Measurements from ENCODE around the gene TDRD6. TPM values are rescaled to one million over a fixed set of nuclear protein-coding genes. Genes with fewer than 3 reads are reported as not detected.
"Not testable (repeated sequence)": the region's sequence is repeated elsewhere in the genome, so short reads cannot be mapped to it uniquely, and the experiment has no call there.

Gene TDRD6, protein sequence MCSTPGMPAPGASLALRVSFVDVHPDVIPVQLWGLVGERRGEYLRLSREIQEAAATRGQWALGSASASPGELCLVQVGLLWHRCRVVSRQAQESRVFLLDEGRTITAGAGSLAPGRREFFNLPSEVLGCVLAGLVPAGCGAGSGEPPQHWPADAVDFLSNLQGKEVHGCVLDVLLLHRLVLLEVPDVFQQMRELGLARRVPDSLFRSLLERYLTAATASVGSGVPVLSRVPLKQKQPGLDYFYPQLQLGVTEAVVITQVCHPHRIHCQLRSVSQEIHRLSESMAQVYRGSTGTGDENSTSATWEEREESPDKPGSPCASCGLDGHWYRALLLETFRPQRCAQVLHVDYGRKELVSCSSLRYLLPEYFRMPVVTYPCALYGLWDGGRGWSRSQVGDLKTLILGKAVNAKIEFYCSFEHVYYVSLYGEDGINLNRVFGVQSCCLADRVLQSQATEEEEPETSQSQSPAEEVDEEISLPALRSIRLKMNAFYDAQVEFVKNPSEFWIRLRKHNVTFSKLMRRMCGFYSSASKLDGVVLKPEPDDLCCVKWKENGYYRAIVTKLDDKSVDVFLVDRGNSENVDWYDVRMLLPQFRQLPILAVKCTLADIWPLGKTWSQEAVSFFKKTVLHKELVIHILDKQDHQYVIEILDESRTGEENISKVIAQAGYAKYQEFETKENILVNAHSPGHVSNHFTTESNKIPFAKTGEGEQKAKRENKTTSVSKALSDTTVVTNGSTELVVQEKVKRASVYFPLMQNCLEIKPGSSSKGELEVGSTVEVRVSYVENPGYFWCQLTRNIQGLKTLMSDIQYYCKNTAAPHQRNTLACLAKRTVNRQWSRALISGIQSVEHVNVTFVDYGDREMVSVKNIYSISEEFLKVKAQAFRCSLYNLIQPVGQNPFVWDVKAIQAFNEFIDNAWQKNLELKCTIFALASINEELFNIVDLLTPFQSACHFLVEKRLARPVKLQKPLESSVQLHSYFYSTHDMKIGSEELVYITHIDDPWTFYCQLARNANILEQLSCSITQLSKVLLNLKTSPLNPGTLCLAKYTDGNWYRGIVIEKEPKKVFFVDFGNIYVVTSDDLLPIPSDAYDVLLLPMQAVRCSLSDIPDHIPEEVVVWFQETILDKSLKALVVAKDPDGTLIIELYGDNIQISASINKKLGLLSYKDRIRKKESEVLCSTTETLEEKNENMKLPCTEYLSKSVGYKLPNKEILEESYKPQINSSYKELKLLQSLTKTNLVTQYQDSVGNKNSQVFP (N-terminal part only)
- under 0.01 TPM for total RNA-seq

DNA sequence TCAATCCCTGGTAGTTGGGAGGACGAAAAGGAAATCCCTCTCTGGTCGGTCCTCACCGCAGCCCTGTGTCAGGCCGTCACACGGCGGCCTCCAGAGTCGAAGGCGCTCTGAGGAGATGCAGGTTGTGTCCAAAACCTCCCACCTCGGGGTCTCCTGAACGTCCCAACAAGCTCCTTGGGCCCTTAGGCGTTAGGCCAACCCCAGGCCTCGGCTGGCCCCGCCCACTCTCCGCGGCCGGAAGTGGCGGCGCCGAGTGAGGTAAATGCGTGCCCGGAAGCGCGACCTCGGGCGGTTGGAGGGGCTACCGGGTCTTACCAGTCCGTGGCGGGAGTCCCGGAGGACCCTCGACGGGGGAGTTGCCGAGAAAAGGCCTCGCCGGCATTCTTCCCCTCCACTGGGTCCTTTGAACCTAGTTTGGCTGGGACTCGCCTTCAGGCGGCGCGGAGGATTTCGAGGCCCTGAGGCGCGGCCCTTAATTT lies at the start of gene TDRD6:
TSS of gene TDRD6 (plus strand) at position 267 of the 479 bp plus-strand sequence. CDS start 244 bp downstream, outside the sequence.
- no peak for DNase-seq (ENCODE audit: low read depth in 2 of 3, low spot score in 2 of 3)

DNA sequence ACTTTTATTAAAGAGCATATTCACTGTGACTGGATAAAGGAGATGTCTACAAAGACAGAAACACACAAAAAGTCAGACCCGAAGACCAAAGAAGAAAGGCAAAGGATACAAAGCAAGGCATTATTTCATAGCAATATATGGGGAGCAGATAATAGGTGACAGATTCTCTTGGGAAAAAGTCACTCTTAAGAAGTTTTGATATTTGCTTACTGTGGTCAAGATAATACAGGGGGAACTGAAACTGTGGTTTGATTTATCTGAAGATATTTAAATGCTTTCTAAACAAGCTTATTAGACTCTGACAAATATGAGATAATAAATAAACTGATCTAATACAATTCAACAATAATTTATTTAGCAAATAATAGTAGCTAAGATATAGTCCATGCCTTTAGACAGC lies 49.8 kb upstream of the TDRD6 start:
- DNase-seq (ENCODE audit: low read depth in 2 of 3, low spot score in 2 of 3) = no peak

DNA sequence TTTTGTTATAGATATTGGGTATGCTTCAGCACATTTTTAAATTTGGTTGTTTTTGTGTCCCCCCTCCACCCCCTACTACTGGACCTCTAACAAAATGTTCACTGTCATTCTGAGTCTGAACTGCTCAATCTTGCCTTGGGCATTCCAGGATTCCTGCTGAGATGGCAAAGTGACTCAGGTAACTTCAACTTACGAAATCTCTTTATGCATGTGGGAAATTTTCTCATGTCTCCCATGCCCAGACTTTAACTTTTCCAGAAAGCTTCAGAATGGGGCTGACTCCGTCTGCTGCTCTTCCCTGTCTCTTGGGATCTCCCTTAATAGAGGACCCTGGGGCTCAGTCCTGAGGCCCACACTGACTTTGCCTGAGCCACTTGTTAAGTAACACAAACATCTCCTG lies 49.0 kb upstream of the TDRD6 start:
- no peak for DNase-seq (ENCODE audit: low read depth in 2 of 3, low spot score in 2 of 3)

DNA sequence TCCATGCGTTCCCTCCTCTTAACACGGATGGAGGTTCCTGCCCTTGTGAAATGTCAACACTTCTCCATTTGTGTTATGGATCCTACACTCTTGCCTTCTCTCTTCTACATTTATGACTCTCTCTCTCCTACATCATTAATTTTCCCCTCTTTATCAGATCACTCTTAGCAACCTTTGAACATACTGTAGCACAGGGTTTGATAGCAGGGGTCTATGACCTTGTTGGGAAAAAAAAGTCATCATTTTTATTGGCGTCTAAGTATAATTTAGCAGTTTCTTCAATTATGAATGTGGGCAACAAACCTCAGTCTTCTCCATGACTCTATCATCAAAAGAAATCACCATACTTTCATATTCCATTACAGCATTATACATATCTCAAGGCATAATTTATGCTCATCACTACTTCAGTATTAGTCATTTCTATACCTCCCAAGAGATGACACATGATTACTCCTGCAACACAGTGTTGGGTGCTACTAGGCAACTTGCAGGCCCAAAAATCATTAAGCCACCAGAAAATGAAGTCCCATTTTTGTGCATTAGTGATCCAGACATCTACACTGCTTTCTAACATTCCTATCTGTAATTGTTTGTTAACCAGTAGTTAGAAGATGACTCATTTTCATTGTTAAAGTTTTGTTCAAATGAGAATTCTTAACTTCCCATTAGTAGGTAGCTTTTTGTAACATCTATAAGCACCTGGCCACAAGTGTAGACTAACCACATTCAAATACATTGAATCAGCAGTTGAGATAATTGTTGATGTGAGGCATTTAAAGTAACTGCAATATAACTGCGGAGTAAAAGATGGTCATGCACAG lies 44.5 kb upstream of the TDRD6 start:
- no peak for DNase-seq (ENCODE audit: low read depth in 2 of 3, low spot score in 2 of 3)

DNA sequence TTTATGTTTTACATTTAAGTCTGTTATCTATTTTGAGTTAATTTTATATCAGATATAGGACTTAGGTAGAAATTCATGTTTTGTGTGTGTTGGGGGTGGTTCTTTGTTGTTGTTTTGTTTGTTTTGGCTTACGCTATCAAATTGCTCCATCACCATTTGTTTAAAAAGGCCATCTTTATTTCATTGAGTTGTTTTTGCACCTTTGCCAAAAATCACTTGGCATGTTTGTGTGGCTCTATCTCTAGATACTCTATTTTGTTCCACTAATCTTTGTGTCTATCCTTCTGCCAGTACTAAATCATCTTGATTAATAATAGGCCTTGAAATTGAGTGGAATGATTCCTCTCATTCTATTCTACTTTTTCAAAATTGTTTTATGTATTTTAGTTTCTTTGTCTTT lies 42.4 kb upstream of the TDRD6 start:
- no peak for DNase-seq (ENCODE audit: low read depth in 2 of 3, low spot score in 2 of 3)

DNA sequence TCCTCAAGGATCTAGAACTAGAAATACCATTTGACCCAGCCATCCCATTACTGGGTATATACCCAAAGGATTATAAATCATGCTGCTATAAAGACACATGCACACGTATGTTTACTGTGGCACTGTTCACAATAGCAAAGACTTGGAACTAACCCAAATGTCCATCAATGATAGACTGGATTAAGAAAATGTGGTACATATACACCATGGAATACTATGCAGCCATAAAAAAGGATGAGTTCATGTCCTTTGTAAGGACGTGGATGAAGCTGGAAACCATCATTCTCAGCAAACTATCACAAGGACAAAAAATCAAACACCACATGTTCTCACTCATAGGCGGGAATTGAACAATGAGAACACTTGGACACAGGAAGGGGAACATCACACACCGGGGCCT lies 39.6 kb upstream of the TDRD6 start:
- not testable (repeated sequence) for DNase-seq (ENCODE audit: low read depth in 2 of 3, low spot score in 2 of 3)

DNA sequence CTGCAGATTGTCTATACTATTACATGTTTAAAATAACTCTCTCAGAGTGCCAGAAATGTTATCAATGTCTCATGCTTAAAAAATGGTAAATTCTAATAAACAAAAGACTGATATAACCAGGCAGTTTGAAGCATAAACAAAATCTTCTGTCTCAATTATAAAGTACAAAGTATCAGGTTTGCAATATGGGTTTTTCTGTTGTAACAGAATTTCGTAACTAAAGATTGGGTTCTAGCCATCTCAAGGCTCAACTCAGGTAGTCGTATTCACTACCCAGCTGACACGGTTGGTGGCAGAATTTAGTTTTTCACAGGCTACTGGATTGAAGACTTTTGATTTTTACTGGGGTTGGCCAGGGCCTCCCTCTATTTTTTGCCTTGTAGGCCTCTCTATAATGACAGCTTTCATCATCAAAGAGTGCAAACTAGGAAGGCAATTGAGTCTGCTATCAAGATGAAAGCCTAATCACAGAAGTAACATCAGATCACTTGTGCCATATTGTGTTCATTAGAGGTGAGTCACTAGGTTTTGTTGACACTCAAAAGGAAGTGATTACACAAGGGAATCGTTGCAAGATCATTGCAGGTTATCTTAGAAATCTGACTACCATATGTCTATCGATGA lies 38.7 kb upstream of the TDRD6 start:
- no peak for DNase-seq (ENCODE audit: low read depth in 2 of 3, low spot score in 2 of 3)

DNA sequence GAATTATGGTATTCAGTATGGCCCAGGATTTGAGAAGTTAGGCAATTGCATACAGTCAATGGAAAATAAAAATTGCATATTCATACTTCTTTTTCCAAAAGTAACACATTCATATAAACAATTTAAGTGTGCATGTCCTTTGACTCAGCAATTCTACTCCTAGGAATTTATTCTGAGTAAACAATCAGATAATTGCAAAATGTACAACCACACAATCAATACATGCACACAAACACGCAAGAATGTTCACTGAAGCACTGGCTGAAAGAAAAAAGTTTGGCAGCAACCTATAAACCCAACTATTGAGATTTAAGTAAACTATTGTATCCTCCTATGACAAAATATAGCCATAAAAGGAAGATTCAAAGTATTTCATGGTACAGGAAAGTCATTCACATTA lies 36.7 kb upstream of the TDRD6 start:
- DNase-seq (ENCODE audit: low read depth in 2 of 3, low spot score in 2 of 3) = no peak

DNA sequence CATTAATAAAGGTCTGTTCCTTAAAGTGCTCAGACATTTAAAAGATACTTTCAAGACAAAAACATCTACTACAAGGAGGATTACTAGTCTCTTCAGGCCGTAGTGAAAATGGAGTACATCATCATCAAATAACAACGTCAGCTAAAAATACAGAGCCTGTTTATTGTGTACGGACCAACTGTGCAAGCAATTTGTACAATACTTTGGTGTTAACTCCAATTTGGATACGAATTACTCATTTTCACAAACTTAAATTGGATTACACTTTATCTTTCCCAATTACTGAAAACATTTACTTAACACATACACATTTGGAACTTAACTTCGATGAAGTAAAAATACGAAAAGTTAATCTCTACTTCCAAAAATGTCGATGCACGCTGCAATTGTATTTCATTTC lies 35.9 kb upstream of the TDRD6 start:
- no peak for DNase-seq (ENCODE audit: low read depth in 2 of 3, low spot score in 2 of 3)

DNA sequence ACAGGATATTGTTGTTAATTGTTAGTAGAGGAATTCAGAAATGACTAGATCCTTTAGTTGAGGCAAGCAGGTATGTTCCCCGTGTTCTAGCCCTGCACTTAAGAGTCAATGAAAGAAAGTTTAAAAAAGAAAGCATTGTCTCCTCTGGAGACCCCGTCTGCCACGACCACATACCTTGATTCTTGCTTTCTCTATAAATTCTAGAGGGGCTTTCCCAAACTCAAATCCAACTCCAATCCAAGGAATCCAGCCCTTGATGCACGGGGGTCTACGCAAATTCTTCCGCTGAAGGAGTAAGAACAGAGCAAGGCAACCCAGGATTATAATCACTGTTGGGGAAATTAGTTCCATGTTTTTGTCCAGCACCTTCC lies 35.5 kb upstream of the TDRD6 start:
- DNase-seq (ENCODE audit: low read depth in 2 of 3, low spot score in 2 of 3) = peak in 1 of 3 donors; percentile 6

DNA sequence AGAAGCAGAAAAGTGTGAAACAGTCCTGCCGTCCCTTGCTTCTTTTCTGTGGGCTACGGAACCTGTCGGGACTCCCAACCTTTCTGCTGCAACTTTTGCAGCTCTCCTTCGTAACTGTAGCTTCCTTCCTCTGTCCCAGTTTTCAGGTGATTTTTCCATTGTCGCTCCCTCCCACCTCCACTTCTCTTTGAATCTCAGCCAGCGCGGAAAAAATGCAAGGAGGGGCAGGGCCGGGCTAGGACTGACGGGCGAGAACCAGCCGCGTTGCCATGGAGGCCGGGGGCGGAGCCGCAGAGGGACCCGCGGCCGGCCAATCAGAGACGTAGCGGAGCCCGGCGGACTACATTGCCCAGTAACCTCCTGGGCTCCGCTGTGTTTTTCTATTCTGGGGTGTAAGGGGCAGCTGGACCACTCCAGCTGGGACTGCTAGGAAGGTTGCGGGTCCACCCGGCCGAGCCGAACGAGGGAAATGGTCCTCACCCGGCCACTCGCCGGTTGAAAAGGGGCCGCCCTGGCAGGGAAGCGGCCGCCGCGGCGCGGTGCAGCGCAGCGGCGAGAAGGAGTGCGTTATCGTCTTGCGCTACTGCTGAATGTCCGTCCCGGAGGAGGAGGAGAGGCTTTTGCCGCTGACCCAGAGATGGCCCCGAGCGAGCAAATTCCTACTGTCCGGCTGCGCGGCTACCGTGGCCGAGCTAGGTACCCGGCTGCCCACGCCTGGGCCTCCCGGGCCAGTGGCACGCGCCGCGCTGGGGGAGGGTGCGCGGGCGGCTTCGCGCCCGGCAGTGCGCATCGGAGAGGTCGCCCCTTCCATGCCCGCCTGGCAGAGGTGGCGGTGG lies 34.9 kb upstream of the TDRD6 start, which contains the start of the genes CYP39A1 and SLC25A27:
TSS of gene CYP39A1 (minus strand) at position 216 of the 836 bp plus-strand sequence. CDS start 236 bp downstream, outside the sequence.
TSS of gene SLC25A27 (plus strand) at position 373 of the 836 bp plus-strand sequence. CDS start at position 591, 218 bp downstream.
- peak; percentile 30 to 86 (median 77) for DNase-seq (ENCODE audit: low read depth in 2 of 3, low spot score in 2 of 3)

DNA sequence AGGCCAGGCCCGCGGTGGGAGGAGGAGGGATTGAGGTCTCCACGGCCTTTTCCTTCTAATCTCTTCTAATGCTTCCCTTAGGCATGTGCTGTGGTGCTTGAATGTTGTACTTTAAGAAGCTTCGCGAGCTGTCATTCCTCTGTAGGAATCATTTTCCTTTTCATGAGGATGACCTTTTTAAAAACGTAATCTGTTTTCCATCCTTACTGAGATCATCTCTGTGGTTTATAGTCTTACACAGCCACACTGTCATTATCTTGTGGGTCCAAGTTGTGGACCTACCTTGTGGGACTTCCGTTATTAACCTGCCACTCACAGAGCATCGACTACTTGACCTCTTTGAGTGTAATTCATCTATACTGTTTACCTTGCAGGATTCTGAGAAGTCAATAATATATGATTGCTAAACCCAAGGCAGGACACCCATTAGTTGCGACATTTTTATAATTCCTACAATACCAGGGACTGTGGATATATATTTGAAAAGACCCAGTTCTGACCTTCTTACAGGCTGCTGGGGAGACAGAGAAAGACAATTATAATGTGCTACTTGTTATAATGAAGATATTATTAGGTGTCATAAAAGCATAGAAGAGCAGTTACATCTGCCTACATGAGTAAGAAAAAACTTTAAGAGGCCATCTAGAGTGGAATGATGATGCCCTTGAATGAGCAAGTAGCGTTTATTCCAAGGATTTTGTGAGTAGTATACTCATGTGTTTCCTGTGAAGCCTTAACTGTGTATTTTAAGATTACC lies 34.1 kb upstream of the TDRD6 start:
- no peak for DNase-seq (ENCODE audit: low read depth in 2 of 3, low spot score in 2 of 3)

DNA sequence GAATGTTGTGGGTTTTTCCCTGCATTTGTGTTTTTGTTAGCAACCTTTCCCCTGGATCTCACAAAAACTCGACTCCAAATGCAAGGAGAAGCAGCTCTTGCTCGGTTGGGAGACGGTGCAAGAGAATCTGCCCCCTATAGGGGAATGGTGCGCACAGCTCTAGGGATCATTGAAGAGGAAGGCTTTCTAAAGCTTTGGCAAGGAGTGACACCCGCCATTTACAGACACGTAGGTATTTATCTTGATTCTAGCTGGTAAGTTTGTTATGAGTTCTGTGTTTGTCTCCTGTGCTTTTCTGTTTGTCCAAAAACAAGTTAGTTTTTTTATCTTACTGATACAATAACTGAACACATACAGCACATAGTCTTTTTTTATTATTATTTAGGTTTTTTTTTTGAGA lies 31.9 kb upstream of the TDRD6 start:
- peak in 1 of 3 donors; percentile 20 for DNase-seq (ENCODE audit: low read depth in 2 of 3, low spot score in 2 of 3)

DNA sequence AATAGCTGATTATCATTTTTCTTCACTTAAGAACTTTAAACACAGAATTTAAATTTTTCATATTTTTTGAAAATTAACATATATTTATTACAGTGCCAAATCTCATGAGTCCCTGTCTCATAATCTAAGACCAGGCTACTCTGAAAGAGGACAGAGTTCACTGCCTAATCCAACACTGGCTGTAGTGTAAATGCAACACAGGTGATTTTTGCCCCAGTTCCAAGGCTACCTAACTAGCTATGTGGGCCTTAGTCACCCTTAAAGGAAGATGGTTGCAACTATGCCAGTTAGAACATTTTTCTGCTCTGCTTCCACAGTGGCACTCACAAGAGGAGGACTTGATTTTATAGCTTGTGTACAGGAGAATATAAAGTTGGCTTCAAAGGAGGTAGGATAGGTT lies 30.0 kb upstream of the TDRD6 start:
- no peak for DNase-seq (ENCODE audit: low read depth in 2 of 3, low spot score in 2 of 3)

DNA sequence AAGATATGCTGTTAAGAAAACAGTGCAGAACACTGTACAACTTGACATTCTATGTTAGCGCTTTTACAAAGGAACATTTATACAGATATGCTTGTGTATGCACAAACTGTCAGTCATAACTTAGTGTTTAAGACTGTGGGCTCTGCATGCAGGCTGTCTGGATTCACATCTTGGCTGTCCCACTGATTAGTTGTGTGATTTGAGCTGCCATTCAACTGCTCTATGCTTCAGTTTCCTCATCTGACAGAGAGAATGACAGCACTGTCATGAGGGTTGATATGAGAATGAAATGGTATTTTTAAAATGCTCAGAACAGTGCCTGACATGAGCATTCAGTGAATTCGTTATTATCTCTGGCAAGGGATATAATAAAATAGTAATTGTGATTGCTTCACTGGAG lies 26.2 kb upstream of the TDRD6 start:
- no peak for DNase-seq (ENCODE audit: low read depth in 2 of 3, low spot score in 2 of 3)

DNA sequence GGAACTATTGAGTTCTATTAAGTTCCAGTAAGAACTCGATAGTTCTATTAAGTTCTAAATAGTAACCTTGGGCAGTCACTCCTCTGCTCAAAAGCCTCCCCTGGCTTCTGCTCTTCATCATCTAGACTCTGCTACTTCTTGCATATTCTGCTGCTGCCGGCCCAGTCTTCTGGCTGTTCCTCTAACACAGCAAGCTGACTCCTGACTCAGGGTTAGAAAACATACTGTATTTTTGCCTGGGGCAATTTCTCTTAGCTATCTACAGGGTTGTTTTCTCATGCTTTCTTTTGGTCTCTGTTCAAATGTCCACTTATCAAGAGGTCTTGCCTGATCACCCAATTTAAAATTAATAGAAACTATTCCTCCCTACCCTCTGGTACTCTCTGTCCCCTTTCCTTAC lies 20.3 kb upstream of the TDRD6 start:
- DNase-seq (ENCODE audit: low read depth in 2 of 3, low spot score in 2 of 3) = no peak

DNA sequence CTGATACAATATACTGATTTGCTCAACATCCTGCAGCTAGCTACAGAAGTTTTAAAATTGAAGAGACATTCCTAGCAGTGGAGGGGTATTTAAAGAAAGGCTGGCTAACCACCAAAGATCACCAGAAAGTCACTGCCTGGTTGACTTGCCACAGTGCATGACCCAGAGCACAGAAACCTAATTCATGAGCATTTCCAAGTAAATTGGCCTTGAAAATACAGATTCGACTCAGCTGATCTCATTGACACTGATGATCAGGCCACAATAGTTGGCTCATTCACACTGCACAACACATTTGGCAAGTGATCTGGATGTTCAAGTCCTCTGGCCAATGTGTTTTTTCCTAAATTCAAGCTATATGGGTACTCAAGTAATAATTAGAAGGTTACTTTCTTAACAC lies 13.3 kb upstream of the TDRD6 start:
- no peak for DNase-seq (ENCODE audit: low read depth in 2 of 3, low spot score in 2 of 3)
